Karpas-422 (cell line): ENCODE data around the gene ZCCHC24. TPM values are rescaled to one million over a fixed set of nuclear protein-coding genes. Genes with fewer than 3 reads are reported as not detected.

Experiments
- DNase-seq: peaks from one replicate; pipeline ENCODE4 v3.0.0-alpha.2; 2015
- H2AFZ ChIP-seq: fragments of 200-600 bp; sonication (generic); 2 replicates; pipeline ENCODE4 v1.6.1; 2014; ENCODE audit warnings: antibody characterized with exemption, low read length, mixed read lengths
- H3K27ac ChIP-seq: fragments of 200-600 bp; sonication (generic); 2 replicates; pipeline ENCODE4 v1.5.1; 2014; ENCODE audit warnings: mild to moderate bottlenecking, low read length, moderate library complexity
- H3K27me3 ChIP-seq: fragments of 200-600 bp; sonication (generic); 2 replicates; pipeline ENCODE4 v1.6.1; 2014; ENCODE audit warnings: low read length, mixed read lengths
- H3K36me3 ChIP-seq: fragments of 200-600 bp; sonication (generic); 2 replicates; pipeline ENCODE4 v1.6.1; 2014; ENCODE audit warnings: low read length, mixed read lengths; ENCODE audit not compliant: insufficient read depth
- H3K4me1 ChIP-seq: fragments of 200-600 bp; sonication (generic); 2 replicates; pipeline ENCODE4 v1.6.1; 2014; ENCODE audit warnings: mild to moderate bottlenecking, low read length, mixed read lengths
- H3K4me2 ChIP-seq: fragments of 200-600 bp; sonication (generic); 2 replicates; pipeline ENCODE4 v1.6.1; 2014; ENCODE audit warnings: low read length, low read depth, mild to moderate bottlenecking; ENCODE audit not compliant: poor library complexity, severe bottlenecking
- H3K4me3 ChIP-seq: fragments of 200-600 bp; sonication (generic); 2 replicates; pipeline ENCODE4 v1.5.1; 2014; ENCODE audit warnings: mild to moderate bottlenecking, antibody characterized with exemption, low read length, mixed read lengths
- H3K79me2 ChIP-seq: fragments of 200-600 bp; sonication (generic); 2 replicates; pipeline ENCODE4 v1.6.1; 2014; ENCODE audit warnings: mild to moderate bottlenecking, low read length, mixed read lengths
- H3K9ac ChIP-seq: fragments of 200-600 bp; sonication (generic); 2 replicates; pipeline ENCODE4 v1.6.0; 2014; ENCODE audit warnings: low read length
- H3K9me2 ChIP-seq: fragments of 200-600 bp; sonication (generic), shearing (Covaris generic); replicated peaks from 2 replicates; pipeline ENCODE4 v1.6.0; 2014; ENCODE audit warnings: mild to moderate bottlenecking, low read length, moderate library complexity; ENCODE audit not compliant: insufficient read depth
- H3K9me3 ChIP-seq: fragments of 300-700, 200-600 bp; sonication (generic); 2 replicates; pipeline ENCODE4 v1.6.1; 2014; ENCODE audit warnings: low read length, mixed read lengths
- H4K20me1 ChIP-seq: fragments of 200-600 bp; sonication (generic); 2 replicates; pipeline ENCODE4 v1.6.1; 2014; ENCODE audit warnings: mild to moderate bottlenecking, antibody characterized with exemption, low read length, low read depth; ENCODE audit not compliant: insufficient read depth
- total RNA-seq: library from RNA; depleted of rRNA; stranded (reverse); fragments of >200 nt; shearing (Covaris generic); gene quantifications from 2 replicates; pipeline ENCODE4 v1.2.3, GENCODE V29; 2014; ENCODE audit warnings: low replicate concordance

The ZCCHC24 gene
- total RNA-seq, 1 experiment from 2014 or later: 0.60 TPM

DNA sequence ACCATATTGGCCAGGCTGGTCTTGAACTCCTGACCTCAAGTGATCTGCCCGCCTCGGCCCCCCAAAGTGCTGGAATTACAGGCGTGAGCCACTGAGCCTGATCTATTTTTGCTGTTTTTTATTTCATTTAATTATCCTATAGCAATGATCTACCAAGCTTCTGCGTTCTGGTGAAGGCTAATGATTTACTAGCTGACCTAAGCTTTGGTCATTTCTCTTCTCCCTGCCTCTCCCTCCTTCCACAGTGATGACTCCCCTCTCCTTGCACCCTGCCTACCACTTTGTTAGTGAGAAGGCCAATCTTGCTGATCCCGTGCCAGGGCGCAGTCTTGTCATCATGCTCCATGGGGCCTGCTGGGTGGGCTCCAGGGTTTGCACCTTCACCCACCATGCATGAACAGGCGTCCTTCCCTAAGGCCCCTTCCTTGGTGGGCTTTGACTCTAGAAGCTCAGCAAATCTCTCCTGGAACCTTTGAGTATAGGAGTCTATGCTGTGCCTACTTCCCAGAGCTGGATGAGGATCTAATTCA is 11.9 kb upstream of the ZCCHC24 start:
- H3K4me3 ChIP-seq: no peak overlapping the region
- no peaks in the 10 kb centered on the region for H3K9me3 ChIP-seq
- H3K27me3 ChIP-seq: no peaks in the 10 kb centered on the region
- no peaks in the 10 kb centered on the region for H3K4me1 ChIP-seq
- DNase-seq: no peak
- no peaks in the 10 kb centered on the region for H3K79me2 ChIP-seq
- no peak overlapping the region for H3K4me2 ChIP-seq
- H3K36me3 ChIP-seq: no peaks in the 10 kb centered on the region
- no peak overlapping the region for H2AFZ ChIP-seq
- no peak overlapping the region for H3K9ac ChIP-seq
- H3K9me2 ChIP-seq: no peaks in the 10 kb centered on the region
- H3K27ac ChIP-seq: no peak overlapping the region
- no peaks in the 10 kb centered on the region for H4K20me1 ChIP-seq

DNA sequence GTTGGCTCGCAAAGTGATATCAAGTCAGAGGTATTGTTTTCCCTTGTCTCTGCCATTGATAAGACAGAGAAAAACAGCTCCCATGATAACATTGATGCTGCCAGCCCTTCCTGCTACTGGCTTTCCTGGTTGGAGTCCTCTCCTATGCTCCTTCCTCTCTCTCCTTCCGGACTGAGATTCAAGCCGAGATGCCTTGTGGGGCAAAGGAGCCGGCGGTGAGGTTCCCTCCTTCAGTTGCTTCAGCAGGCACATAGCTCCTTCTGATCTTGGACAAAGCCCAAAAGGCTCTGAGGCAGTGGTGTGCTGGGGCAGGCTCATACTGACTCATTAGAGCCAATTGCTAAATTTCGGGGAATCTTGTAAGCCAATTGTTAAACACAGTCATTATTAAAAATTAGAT is 8.8 kb upstream of the ZCCHC24 start:
- no peaks in the 10 kb centered on the region for H3K4me1 ChIP-seq
- no peak overlapping the region for H3K4me3 ChIP-seq
- H3K27me3 ChIP-seq: no peaks in the 10 kb centered on the region
- no peaks in the 10 kb centered on the region for H3K9me3 ChIP-seq
- no peaks in the 10 kb centered on the region for H3K36me3 ChIP-seq
- no peak overlapping the region for H2AFZ ChIP-seq
- no peaks in the 10 kb centered on the region for H4K20me1 ChIP-seq
- no peak overlapping the region for H3K27ac ChIP-seq
- H3K79me2 ChIP-seq: no peaks in the 10 kb centered on the region
- no peak for DNase-seq
- H3K9me2 ChIP-seq: no peaks in the 10 kb centered on the region
- no peak overlapping the region for H3K9ac ChIP-seq
- H3K4me2 ChIP-seq: no peak overlapping the region

DNA sequence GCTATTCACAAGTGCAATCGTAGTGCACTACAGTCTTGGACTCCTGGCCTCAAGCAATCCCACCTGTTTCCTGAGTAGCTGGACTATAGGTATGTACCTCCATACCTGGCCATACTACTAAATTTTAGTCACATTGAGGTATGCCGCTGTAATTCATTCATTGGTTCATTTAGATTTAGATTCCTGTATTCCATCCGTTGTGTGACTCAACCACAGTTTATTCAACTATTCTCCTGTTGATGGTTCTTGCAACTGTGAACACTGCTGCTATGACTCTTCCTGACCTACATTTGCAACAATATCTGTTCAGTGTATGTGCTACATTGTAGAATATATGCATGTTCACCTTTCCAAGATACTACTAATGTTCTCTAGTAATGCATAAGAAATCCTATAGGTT is 8.0 kb upstream of the ZCCHC24 start:
- Histone ChIP-seq H2AFZ (no peak overlapping the region), H3K36me3 (no peaks in the 10 kb centered on the region), H3K79me2 (no peaks in the 10 kb centered on the region), H3K9ac (no peak overlapping the region), H3K27me3 (no peaks in the 10 kb centered on the region), H3K9me3 (no peaks in the 10 kb centered on the region), H3K27ac (no peak overlapping the region), H4K20me1 (no peaks in the 10 kb centered on the region), H3K4me3 (no peak overlapping the region), H3K4me1 (no peaks in the 10 kb centered on the region), H3K4me2 (no peak overlapping the region), H3K9me2 (no peaks in the 10 kb centered on the region)
- DNase-seq: no peak

DNA sequence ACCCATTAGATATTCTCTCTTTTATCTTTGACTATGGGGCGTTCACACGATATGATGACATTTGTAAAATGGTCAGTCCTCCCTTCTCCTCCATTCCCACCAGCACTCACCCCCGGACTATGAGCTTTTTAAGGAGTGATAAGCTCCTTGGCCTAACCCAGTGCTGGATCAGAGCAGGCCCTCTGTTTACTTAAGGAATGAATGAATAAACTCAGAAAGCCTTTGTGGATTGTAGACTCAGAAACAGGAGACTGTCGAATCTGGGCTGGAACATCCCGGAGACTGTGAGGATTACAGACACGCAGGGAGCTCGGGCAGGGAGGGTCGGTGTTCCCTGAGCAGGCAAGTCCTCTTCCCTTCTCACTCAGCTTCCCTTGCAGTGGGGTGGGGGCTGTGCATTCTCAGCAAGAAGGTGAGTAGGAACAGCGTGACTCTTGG is 6.8 kb upstream of the ZCCHC24 start:
- no peaks in the 10 kb centered on the region for H3K9me2 ChIP-seq
- no peaks in the 10 kb centered on the region for H3K27me3 ChIP-seq
- H3K79me2 ChIP-seq: no peaks in the 10 kb centered on the region
- H3K9ac ChIP-seq: no peak overlapping the region
- no peaks in the 10 kb centered on the region for H3K9me3 ChIP-seq
- no peaks in the 10 kb centered on the region for H4K20me1 ChIP-seq
- H3K4me3 ChIP-seq: no peak overlapping the region
- no peak for DNase-seq
- H3K4me1 ChIP-seq: no peaks in the 10 kb centered on the region
- H2AFZ ChIP-seq: no peak overlapping the region
- H3K27ac ChIP-seq: no peak overlapping the region
- no peaks in the 10 kb centered on the region for H3K36me3 ChIP-seq
- no peak overlapping the region for H3K4me2 ChIP-seq

DNA sequence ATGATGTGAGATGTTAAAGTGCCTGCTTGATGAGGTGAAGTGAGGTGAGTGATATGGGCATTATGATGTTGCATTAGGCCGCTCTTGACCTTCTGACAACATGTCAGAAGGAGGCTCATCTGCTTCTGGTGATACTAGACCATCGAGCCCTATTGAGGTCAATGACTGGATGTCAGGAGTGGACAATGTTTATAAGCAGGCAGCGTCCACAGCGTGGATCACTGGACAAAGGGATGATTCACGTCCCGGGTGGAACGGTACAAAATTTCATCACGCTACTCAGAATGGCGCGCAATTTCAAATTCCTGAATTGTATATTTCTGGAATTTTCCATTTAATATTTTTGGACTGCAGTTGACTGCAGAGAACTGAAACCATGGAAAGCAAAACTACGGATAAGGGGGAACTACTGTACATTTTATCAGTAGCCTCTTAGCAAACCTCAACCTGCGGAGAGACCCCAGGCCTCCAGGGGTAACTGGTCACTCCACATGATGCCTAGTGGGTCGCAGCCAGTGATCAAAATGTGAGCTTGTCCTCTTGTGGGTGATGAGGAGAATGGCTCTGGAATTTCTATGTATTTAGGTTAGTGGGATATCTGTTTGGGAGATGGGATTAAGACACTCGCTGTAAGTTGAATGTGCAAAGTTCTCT is 5.7 kb upstream of the ZCCHC24 start:
- Histone ChIP-seq H3K79me2 (no peaks in the 10 kb centered on the region), H3K27ac (no peak overlapping the region), H3K9me2 (no peaks in the 10 kb centered on the region), H2AFZ (no peak overlapping the region), H3K4me1 (no peaks in the 10 kb centered on the region), H3K4me2 (no peak overlapping the region), H3K9ac (no peak overlapping the region), H3K9me3 (no peaks in the 10 kb centered on the region), H3K36me3 (no peaks in the 10 kb centered on the region), H3K27me3 (no peaks in the 10 kb centered on the region), H3K4me3 (no peak overlapping the region), H4K20me1 (no peaks in the 10 kb centered on the region)
- DNase-seq: no peak

DNA sequence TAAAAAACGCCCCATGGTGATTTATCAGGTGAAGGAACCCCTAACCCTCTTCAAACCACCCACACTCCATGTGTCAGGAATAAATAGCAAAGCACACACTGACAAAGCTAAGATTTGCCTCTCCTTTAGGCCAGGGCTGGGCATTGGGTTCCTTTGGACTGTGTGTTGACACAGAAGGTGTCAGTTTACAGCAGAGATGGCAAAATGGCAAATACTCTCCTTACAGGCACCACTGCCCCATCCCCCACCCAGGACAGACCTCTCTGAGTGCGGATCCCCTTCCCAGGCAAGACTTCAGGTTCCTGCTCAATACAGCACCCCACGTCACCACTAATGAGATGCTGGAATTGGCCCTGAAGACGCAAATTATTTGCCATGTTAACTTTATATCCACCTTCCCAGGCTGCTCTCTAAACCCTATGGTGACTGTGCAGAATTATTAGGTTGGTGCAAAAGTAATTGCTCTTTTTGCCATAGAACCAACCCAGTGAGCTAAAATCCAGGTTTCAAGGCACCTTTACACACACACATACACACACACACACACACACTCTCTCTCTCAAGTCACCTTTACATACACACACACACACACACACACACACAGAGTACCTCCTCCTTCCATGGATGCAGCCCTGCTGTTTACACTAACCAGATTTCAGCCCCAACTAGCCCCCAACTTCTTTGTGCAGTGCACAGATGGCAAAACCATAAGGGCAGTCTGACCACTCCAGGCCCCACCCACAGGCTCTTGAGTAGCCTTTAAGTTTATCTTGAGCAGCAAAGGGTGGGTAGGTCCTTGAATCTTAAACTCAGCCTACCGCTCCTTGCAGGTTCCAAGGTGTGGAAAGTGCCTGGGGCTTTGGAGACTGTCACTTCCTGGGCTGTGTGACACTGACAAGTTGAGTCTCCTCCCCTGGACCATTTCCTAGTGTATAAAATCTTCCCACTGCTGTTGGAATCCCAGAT is 4.0 kb upstream of the ZCCHC24 start:
- DNase-seq: no peak
- no peaks in the 10 kb centered on the region for H3K9me2 ChIP-seq
- no peak overlapping the region for H3K27ac ChIP-seq
- no peaks in the 10 kb centered on the region for H3K9me3 ChIP-seq
- no peaks in the 10 kb centered on the region for H4K20me1 ChIP-seq
- peaks cover 8% of the 10 kb centered on the region for H3K4me1 ChIP-seq
- no peaks in the 10 kb centered on the region for H3K36me3 ChIP-seq
- H3K79me2 ChIP-seq: no peaks in the 10 kb centered on the region
- H3K9ac ChIP-seq: no peak overlapping the region
- no peak overlapping the region for H2AFZ ChIP-seq
- no peak overlapping the region for H3K4me2 ChIP-seq
- no peak overlapping the region for H3K4me3 ChIP-seq
- no peaks in the 10 kb centered on the region for H3K27me3 ChIP-seq

DNA sequence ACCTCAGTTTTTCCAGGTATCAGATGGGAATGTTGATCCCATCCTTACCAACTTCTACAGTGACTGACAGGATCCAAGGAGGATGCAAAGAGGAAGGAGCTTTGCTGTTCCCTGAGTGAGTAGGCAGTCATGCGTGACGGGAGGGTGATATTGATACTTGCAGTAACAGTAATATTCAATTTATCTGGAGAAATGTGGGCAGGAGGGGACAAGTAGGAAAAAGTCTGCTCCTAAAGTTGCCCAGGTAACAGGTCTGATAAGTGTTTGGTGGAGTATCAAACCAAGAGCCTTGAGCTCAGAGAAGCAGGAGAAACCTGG is 3.3 kb upstream of the ZCCHC24 start:
- H3K9ac ChIP-seq: no peak overlapping the region
- H4K20me1 ChIP-seq: no peaks in the 10 kb centered on the region
- H3K27ac ChIP-seq: no peak overlapping the region
- no peak overlapping the region for H3K4me3 ChIP-seq
- H3K36me3 ChIP-seq: no peaks in the 10 kb centered on the region
- H3K4me1 ChIP-seq: peaks cover 15% of the 10 kb centered on the region
- no peaks in the 10 kb centered on the region for H3K79me2 ChIP-seq
- no peaks in the 10 kb centered on the region for H3K27me3 ChIP-seq
- H2AFZ ChIP-seq: no peak overlapping the region
- no peaks in the 10 kb centered on the region for H3K9me2 ChIP-seq
- H3K9me3 ChIP-seq: no peaks in the 10 kb centered on the region
- DNase-seq: no peak
- no peak overlapping the region for H3K4me2 ChIP-seq

DNA sequence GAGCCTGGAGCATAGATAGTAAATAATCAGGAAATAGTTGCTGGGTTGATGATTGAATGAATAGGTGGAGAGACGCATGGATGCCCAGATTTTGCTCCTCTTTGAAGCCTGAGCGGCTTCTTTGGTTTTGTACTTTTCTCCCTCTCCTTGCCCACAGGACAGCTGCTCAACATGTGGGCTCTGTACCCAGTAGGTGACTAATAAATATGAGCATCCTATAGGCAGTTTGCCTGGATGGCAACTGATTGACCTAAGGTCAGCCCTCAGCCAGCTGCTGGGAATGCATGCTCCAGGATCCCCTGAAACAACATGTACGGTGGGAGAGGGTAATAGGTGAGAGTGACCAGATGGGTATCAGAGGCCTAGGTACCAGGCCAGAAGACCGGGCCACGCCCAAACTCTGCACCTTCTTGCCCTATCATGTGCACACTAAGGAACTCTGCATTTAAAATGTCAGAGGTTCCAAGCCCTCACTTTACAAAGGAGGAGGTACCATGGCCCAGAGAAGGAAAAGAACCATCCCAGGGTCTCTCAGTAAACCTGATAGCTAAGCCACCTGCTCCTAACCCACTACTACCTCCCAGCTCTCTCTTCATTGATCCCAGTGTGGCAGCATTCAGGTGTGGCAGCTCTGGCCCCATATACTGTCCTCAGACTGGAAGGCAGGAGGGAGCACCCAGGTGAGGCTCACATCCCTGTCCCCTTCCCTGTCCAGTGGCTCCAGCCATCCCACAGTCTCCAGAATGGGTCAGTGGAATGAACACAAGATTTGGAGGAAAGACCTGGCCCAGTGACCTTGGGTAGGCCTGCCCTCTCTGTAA is 2.7 kb upstream of the ZCCHC24 start:
- H3K4me1 ChIP-seq: peaks cover 18% of the 10 kb centered on the region
- H3K27me3 ChIP-seq: no peaks in the 10 kb centered on the region
- H3K4me2 ChIP-seq: no peak overlapping the region
- no peak overlapping the region for H3K27ac ChIP-seq
- H3K36me3 ChIP-seq: no peaks in the 10 kb centered on the region
- H4K20me1 ChIP-seq: no peaks in the 10 kb centered on the region
- no peaks in the 10 kb centered on the region for H3K9me3 ChIP-seq
- no peak overlapping the region for H2AFZ ChIP-seq
- no peak overlapping the region for H3K9ac ChIP-seq
- DNase-seq: no peak
- H3K4me3 ChIP-seq: no peak overlapping the region
- no peaks in the 10 kb centered on the region for H3K79me2 ChIP-seq
- H3K9me2 ChIP-seq: no peaks in the 10 kb centered on the region
